H1 (cell line): ENCODE measurements around the gene SLX9. TPM values are rescaled to one million over a fixed set of nuclear protein-coding genes. Genes with fewer than 3 reads are reported as not detected.

Source experiments
- CTCF ChIA-PET: fragments of 300-600 bp; sonication (Branson Sonifier 250); formaldehyde crosslinking; loops from one replicate; lab custom pipeline; 2021; ENCODE audit not compliant: partially characterized antibody; lab: Charles Lee
- POLR2A ChIA-PET: fragments of 300-600 bp; sonication (Branson Sonifier 250); formaldehyde crosslinking; loops from one replicate; lab custom pipeline; 2021; ENCODE audit warnings: inconsistent platforms; ENCODE audit not compliant: partially characterized antibody; lab: Charles Lee
- DNase-seq, 2 experiments: peaks; one replicate each; pipeline versions ENCODE4 v3.0.0 to v3.0.0-alpha.2; 2010 to 2022; ENCODE audit warnings: low spot score in 2 of 2, low read depth in 1 of 2, mixed read lengths in 1 of 2
- FAIRE-seq: peaks from 2 replicates; lab custom pipeline; 2011; peaks lifted over from hg19 to GRCh38; lab: Jason Lieb, UNC
- H2AFZ ChIP-seq: 2 replicates; pipeline ENCODE4 v1.8.1; 2012; ENCODE audit warnings: low read length, inconsistent platforms
- H2AK5ac ChIP-seq: 2 replicates; pipeline ENCODE4 v1.6.1; 2013; ENCODE audit warnings: low read depth, low read length
- H2BK120ac ChIP-seq: replicated peaks from 2 replicates; pipeline ENCODE3; 2013; ENCODE audit warnings: low read depth, low read length, inconsistent platforms
- H2BK12ac ChIP-seq: 2 replicates; pipeline ENCODE4 v1.6.1; 2013; ENCODE audit warnings: low read depth, low read length
- H2BK15ac ChIP-seq: 2 replicates; pipeline ENCODE4 v1.6.1; 2013; ENCODE audit warnings: low read length
- H2BK20ac ChIP-seq: 2 replicates; pipeline ENCODE4 v1.6.1; 2013; ENCODE audit warnings: low read length
- H2BK5ac ChIP-seq: 2 replicates; pipeline ENCODE4 v1.6.1; 2013; ENCODE audit warnings: low read depth, low read length
- H3K14ac ChIP-seq: 2 replicates; pipeline ENCODE4 v1.6.1; 2013; ENCODE audit warnings: inconsistent platforms; ENCODE audit not compliant: insufficient read length
- H3K18ac ChIP-seq: 2 replicates; pipeline ENCODE4 v1.6.1; 2013; ENCODE audit warnings: low read length; ENCODE audit errors: extremely low read depth
- H3K23ac ChIP-seq: 2 replicates; pipeline ENCODE4 v1.6.1; 2013; ENCODE audit warnings: inconsistent platforms; ENCODE audit not compliant: insufficient read length
- H3K23me2 ChIP-seq: 2 replicates; pipeline ENCODE4 v1.6.1; 2013; ENCODE audit warnings: low read depth, low read length
- H3K27ac ChIP-seq: 2 replicates; pipeline ENCODE4 v1.6.1; 2011; ENCODE audit warnings: low read depth, low read length, inconsistent platforms
- H3K27me3 ChIP-seq, 4 experiments: replicated peaks in 1 of 4; 1 replicate in 1 of 4; 2 replicates in 3 of 4; pipeline versions ENCODE4 v1.6.1 to v1.8.1; 2011 to 2013; ENCODE audit warnings: low read length in 3 of 4, mild to moderate bottlenecking in 3 of 4, inconsistent platforms in 2 of 4, mixed read lengths in 2 of 4, moderate library complexity in 1 of 4; ENCODE audit not compliant: control insufficient read depth in 3 of 4, insufficient read depth in 3 of 4; ENCODE audit errors: extremely low read depth in 1 of 4
- H3K36me3 ChIP-seq, 4 experiments: 2 replicates each; pipeline versions ENCODE4 v1.6.1 to v1.8.1; 2011 to 2013; ENCODE audit warnings: mild to moderate bottlenecking in 4 of 4, low read length in 3 of 4, moderate library complexity in 2 of 4, control low read depth in 1 of 4, inconsistent platforms in 1 of 4; ENCODE audit not compliant: insufficient read depth in 4 of 4, control insufficient read depth in 2 of 4
- H3K4ac ChIP-seq: replicated peaks from 2 replicates; pipeline ENCODE3; 2013; ENCODE audit warnings: low read length, low read depth, mixed read lengths, inconsistent platforms; ENCODE audit not compliant: insufficient read length
- H3K4me1 ChIP-seq, 4 experiments: replicated peaks in 1 of 4; 1 replicate in 1 of 4; 2 replicates in 3 of 4; pipeline versions ENCODE4 v1.6.1 to v1.8.1; 2011 to 2013; ENCODE audit warnings: low read length in 3 of 4, inconsistent platforms in 2 of 4, mixed read lengths in 1 of 4; ENCODE audit not compliant: insufficient read depth in 4 of 4, control insufficient read depth in 3 of 4
- H3K4me2 ChIP-seq, 2 experiments: 2 replicates each; pipeline versions ENCODE4 v1.6.1 to v1.8.1; 2011 to 2013; ENCODE audit warnings: low read depth in 2 of 2, low read length in 2 of 2, control low read depth in 1 of 2, inconsistent platforms in 1 of 2, mild to moderate bottlenecking in 1 of 2; ENCODE audit not compliant: insufficient read depth in 1 of 2
- H3K4me3 ChIP-seq, 4 experiments: fragments of 200-600, 300-600 bp in 1 of 4; sonication (generic), shearing (Covaris generic), sonication (Bioruptor Twin) in 1 of 4; 2 replicates each; pipeline versions ENCODE4 v1.5.1 to v1.8.1; 2011 to 2016; ENCODE audit warnings: low read length in 4 of 4, low read depth in 3 of 4, control low read depth in 2 of 4, inconsistent platforms in 2 of 4, mild to moderate bottlenecking in 2 of 4, mixed read lengths in 1 of 4, moderate library complexity in 1 of 4; ENCODE audit not compliant: insufficient read depth in 2 of 4; ENCODE audit errors: extremely low read depth in 1 of 4
- H3K56ac ChIP-seq: replicated peaks from 2 replicates; pipeline ENCODE3; 2013; ENCODE audit warnings: low read depth, mild to moderate bottlenecking, mixed read lengths, low read length, inconsistent platforms; ENCODE audit not compliant: insufficient read length
- H3K79me1 ChIP-seq: 2 replicates; pipeline ENCODE4 v1.6.1; 2013; ENCODE audit warnings: low read depth, low read length, control low read depth
- H3K79me2 ChIP-seq, 2 experiments: 2 replicates each; pipeline versions ENCODE4 v1.6.1 to v1.8.1; 2012 to 2013; ENCODE audit warnings: low read length in 2 of 2, mild to moderate bottlenecking in 2 of 2, inconsistent platforms in 1 of 2; ENCODE audit not compliant: insufficient read depth in 2 of 2, control insufficient read depth in 1 of 2
- H3K9ac ChIP-seq, 4 experiments: replicated peaks in 1 of 4; 1 replicate in 1 of 4; 2 replicates in 3 of 4; pipeline versions ENCODE4 v1.6.1 to v1.8.1; 2011 to 2013; ENCODE audit warnings: low read depth in 3 of 4, low read length in 3 of 4, control low read depth in 2 of 4, mild to moderate bottlenecking in 2 of 4, moderate library complexity in 2 of 4, inconsistent platforms in 1 of 4; ENCODE audit errors: extremely low read depth in 1 of 4
- H3K9me3 ChIP-seq, 2 experiments: 2 replicates each; pipeline versions ENCODE4 v1.6.1 to v1.8.1; 2012 to 2013; ENCODE audit warnings: mild to moderate bottlenecking in 2 of 2, moderate library complexity in 2 of 2, control low read depth in 1 of 2, inconsistent platforms in 1 of 2, low read depth in 1 of 2, low read length in 1 of 2, mixed read lengths in 1 of 2; ENCODE audit not compliant: insufficient read depth in 2 of 2
- H4K20me1 ChIP-seq, 2 experiments: replicated peaks in 1 of 2; 2 replicates each; pipeline versions ENCODE3 to v1.8.1; 2011 to 2013; ENCODE audit warnings: inconsistent platforms in 2 of 2, low read length in 2 of 2, mild to moderate bottlenecking in 1 of 2; ENCODE audit not compliant: insufficient read depth in 2 of 2, control insufficient read depth in 1 of 2
- H4K5ac ChIP-seq: 2 replicates; pipeline ENCODE4 v1.6.1; 2013; ENCODE audit warnings: low read length, low read depth, mixed read lengths, inconsistent platforms; ENCODE audit not compliant: insufficient read length
- H4K8ac ChIP-seq: 2 replicates; pipeline ENCODE4 v1.8.0; 2013; ENCODE audit warnings: mild to moderate bottlenecking, moderate library complexity, low read length, inconsistent platforms; ENCODE audit not compliant: insufficient read depth; ENCODE audit errors: extremely low read depth
- H4K91ac ChIP-seq: replicated peaks from 2 replicates; pipeline ENCODE3; 2013; ENCODE audit warnings: low read length, mixed read lengths, inconsistent platforms; ENCODE audit not compliant: insufficient read length
- EP300 ChIP-seq, 2 experiments: IDR thresholded peaks; 1 replicate in 1 of 2; 2 replicates in 1 of 2; pipeline ENCODE4 v1.6.1; 2011 to 2012; ENCODE audit warnings: low read depth in 2 of 2, low read length in 2 of 2, mild to moderate bottlenecking in 2 of 2, borderline replicate concordance in 1 of 2, inconsistent platforms in 1 of 2, moderate library complexity in 1 of 2
- KDM1A ChIP-seq: fragments of 200-600, 300-600 bp; sonication (generic); IDR thresholded peaks from 2 replicates; pipeline ENCODE4 v1.7.1; 2016; ENCODE audit warnings: mild to moderate bottlenecking, low read length, borderline replicate concordance
- SIRT6 ChIP-seq: IDR thresholded peaks from one replicate; pipeline ENCODE4 v1.7.1; 2012; ENCODE audit warnings: low read length, inconsistent platforms
- WGBS, 2 experiments: shearing (Covaris generic) in 1 of 2; methylation state at CpG; one replicate each; pipeline versions ENCODE4 v1.1.6 to v1.1.7; 2013 to 2015; ENCODE audit warnings: low lambda C conversion rate in 2 of 2, mixed read lengths in 2 of 2, inconsistent platforms in 1 of 2, low coverage in 1 of 2, missing lambda C conversion rate in 1 of 2; ENCODE audit not compliant: insufficient replicate concordance in 2 of 2, insufficient coverage in 1 of 2, insufficient read length in 1 of 2; ENCODE audit errors: extremely low coverage in 1 of 2, missing lambda C conversion rate in 1 of 2; 5-methylcytosine and 5-hydroxymethylcytosine counted together
- polyA plus RNA-seq, 7 experiments: library from polyadenylated mRNA; depleted of rRNA in 3 of 7; stranded (reverse) in 5 of 7; unstranded in 2 of 7; fragments of >200 nt in 5 of 7; fragments of 200-250 nt in 2 of 7; gene quantifications; 1 replicate in 5 of 7; 2 replicates in 1 of 7; 4 replicates in 1 of 7; pipeline versions ENCODE4 v1.2.1 to v1.2.3, GENCODE V29; 2011 to 2013; ENCODE audit warnings: missing spikeins in 2 of 7, mixed read lengths in 2 of 7
- total RNA-seq: library from RNA; stranded (reverse); fragmentation: NEBNext Ultra II Directional; extraction: Animal tissue kit (Norgen Biotek cat#: 25700); gene quantifications from 2 replicates; pipeline ENCODE4 v1.2.1, GENCODE V29; 2021

The SLX9 gene
- total and polyA plus RNA-seq, 2 of the 8 experiments (the other 6 are each of a cell fraction or from before 2014, with no cell fraction given), result 17.7 to 57.3 TPM

- Histone ChIP-seq H3K79me2 (no peaks in the 10 kb centered on the region), H3K4ac (no peak overlapping the region), H3K27me3 (peaks cover 14 to 71% (median 53%) of the 10 kb centered on the region in 4 experiments), H3K9me3 (no peaks in the 10 kb centered on the region), H2BK15ac (no peak overlapping the region), H3K14ac (no peak overlapping the region), H2BK12ac (no peak overlapping the region), H3K23ac (no peak overlapping the region), H2BK5ac (no peak overlapping the region), H3K36me3 (no peaks in the 10 kb centered on the region), H2BK120ac (no peak overlapping the region), H4K91ac (no peak overlapping the region), H3K23me2 (peaks cover 4% of the 10 kb centered on the region), H3K56ac (no peak overlapping the region), H3K4me3 (no peak overlapping the region), H4K5ac (no peak overlapping the region), H3K4me1 (peaks cover 0 to 27% (median 18%) of the 10 kb centered on the region in 4 experiments; a peak in 6 of 7 replicates), H2BK20ac (no peak overlapping the region), H3K79me1 (0 out of 2 replicates have a peak, but pooled peaks cover 3% of the 10 kb centered on the region), H3K18ac (no peak overlapping the region; the same call in 1 of the 2 replicates), H2AFZ (no peak overlapping the region), H2AK5ac (no peak overlapping the region), H3K4me2 (no peak overlapping the region), H4K8ac (no peak overlapping the region), H3K27ac (no peak overlapping the region), H4K20me1 (peaks cover 0 to 3% of the 10 kb centered on the region in 2 experiments), H3K9ac (no peak overlapping the region)
- WGBS, 2 experiments, result 88% methylated on average over 9 of the region's 10 CpGs; no CpG with 5 or more reads in 1 of the 2 experiments
- FAIRE-seq (no peak), DNase-seq (no peak)
- POLR2A ChIA-PET, result no interaction called here
- CTCF ChIA-PET, result interaction anchor here (0.6 kb wide), 1 partner anchor 32 kb away, joined by 3 read pairs; no protein-coding TSS in a partner anchor
- TF ChIP-seq KDM1A, result no peak
- no peak for TF ChIP-seq EP300 (IDR thresholded peaks at IDR 0.05; ENCODE audit: borderline replicate concordance in 1 of 2, low read depth in 2 of 2, low read length in 2 of 2)
- no peak for TF ChIP-seq SIRT6
These were observed 15.0 kb upstream of the SLX9 start for GRCh38 chr21:44924606-44925377.
